Measurements from ENCODE around the gene IFI27L2. TPM values are rescaled to one million over a fixed set of nuclear protein-coding genes. Genes with fewer than 3 reads are reported as not detected.
A peak's percentile ranks its signal among the peaks of the same experiment; 100 is the strongest.

The IFI27L2 gene, protein sequence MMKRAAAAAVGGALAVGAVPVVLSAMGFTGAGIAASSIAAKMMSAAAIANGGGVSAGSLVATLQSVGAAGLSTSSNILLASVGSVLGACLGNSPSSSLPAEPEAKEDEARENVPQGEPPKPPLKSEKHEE
- 10 to 100 TPM; 58.7 to 63.3 TPM for total RNA-seq
- long read RNA-seq, partial matches to known transcripts, result 0 of 4 reads
- long read RNA-seq, other reads (novel, unspliced or antisense), result 2 of 4 reads

DNA sequence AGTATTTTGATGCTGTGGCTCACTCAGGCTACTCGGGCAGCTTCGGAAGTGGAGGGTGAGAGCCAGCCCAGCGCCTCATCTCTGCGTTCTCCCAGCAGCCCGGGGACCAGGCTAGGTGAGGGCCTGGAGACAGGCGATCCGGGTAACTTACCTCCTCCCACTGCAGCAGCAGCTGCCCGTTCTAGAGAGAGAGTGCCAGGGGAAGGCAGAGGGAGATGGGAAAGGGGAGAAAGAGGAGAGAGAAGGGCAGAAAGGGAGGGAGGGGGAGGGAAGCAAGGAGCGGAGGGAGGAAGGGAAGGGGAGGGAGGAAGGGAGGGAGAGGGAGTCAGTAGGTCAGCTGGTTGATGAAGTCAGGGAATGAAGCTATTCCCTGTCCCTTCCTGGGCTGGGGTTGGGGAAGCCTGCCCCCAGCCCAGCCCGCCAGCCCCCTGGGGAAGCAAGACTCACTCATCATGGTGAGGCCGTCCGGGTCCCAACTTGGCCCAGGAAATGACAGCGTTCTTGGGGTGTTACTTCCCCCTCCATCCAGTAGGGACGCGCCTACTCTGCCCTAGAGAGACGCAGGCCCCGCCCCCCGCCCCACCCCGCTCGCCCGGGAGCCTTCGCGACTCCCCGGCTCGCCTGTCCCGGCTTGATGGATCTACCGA is at the start of gene IFI27L2:
IFI27L2 (minus strand) TSS at position 494 of the 647 bp plus-strand sequence; CDS start at position 454, 40 bp downstream.
- peak; percentile 82 for DNase-seq
- intact Hi-C loops (cut with DNase I), result loop anchor here in 1 of 2 donors (2.0 kb wide), 1 partner anchor 48 kb away; the partner anchor contains the start of genes DDX24 and IFI27L1
- peak; percentile 95 to 96 for ATAC-seq

DNA sequence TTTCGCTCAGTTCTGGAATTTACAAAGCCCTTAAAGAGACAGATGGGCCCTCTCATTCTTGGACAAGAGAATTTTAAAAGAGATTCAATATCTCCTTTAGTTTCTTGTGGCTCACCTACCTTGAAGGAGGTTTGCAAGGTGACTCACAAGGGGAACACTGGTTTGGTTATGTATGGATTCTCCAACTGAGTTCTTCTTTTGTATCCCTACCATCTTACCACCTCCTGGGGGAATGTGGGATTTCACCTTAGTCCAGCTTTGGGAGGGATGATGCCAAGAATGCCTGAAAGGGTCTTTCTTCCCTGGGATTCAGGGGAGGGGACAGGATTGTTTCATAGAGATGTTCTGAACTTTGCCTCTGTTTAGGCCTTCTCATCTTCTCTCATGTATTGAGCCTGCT is 48.4 kb upstream of the IFI27L2 start:
- no peak for ATAC-seq
- DNase-seq, result no peak
- intact Hi-C loops (cut with DNase I), result loop anchor here in 1 of 2 donors (5.0 to 10.0 kb wide), 2 partner anchors 41 to 233 kb away; no protein-coding TSS in a partner anchor

DNA sequence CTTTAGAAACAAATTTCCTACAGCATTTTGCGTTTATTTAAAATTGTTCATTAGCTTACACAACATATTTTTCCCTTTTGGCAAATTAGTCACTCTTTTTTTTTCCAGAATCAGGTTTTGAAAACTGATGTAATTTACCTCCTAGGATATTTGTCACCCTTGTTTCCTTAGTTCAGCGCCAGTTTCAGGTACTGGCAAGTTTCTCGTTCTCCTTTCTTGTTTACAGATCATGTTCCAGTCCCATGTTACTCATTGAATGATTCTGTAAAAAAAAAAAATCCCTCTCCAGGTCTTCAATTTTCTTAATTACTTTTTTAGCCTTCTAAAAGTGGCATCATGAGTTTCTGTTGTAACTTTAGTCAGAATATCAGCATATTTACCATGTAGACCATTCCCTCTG is 47.4 kb upstream of the IFI27L2 start:
- intact Hi-C loops (cut with DNase I), result loop anchor here in 1 of 2 donors (5.0 to 10.0 kb wide), 2 partner anchors 40 to 232 kb away; no protein-coding TSS in a partner anchor
- ATAC-seq (no peak), DNase-seq (no peak)

DNA sequence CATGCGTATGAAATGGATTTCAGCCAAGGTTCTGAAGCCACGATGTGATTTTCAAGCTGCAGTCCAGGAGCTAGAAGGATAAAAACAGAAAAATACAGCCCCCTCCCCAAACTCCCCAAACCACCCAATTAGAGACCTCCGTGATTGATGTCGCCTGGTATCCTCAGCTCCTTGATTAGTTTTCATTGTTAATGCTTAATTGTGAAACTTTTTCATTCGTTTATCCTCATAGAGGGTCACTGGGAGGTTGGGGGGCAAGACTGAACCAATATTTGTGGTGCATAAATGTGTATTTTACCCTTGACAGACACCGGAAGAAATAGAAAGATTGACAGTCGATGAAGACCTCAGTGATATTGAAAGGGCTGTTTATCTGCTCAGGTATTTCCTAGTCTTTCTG is 46.3 kb upstream of the IFI27L2 start:
- ATAC-seq (no peak), DNase-seq (no peak)
- intact Hi-C loops (cut with DNase I), result loop anchor here in 1 of 2 donors (5.0 to 10.0 kb wide), 2 partner anchors 38 to 231 kb away; no protein-coding TSS in a partner anchor

DNA sequence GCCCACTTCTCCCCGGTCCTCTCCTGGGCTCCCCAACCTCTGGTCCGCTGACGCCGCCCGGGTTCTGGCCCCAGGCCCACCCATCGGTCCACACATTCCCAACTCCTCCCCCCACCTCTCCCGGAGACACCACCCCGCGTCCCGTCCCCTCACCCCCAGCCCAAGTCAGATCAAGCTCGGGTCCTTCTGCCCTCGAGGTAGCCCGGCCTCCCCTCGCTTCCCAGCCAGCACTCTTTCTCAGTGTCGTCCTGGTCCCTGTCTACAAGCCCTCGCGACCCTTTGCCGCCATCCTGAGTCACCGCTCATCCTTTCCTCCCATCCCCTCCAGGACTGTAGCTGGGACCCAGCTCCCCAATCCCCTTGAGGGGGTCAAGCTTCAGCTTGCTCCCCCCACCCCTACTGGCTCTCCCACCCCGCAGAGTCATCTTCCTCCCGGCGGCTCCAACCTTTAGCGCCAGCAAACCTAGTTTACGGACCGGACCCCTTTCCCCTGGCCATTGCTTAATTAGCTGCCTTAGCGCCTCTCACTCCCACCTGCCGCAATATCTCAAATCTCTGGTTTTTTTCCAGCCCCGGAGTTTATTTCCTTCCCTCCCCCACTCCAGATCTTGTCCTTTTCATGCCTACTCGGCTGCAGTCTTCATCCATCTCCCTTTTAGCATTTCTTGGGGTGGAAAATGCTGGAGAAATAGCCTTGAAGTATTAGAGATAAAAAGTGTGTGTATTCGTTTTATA is 45.8 kb upstream of the IFI27L2 start:
- DNase-seq, result peak; percentile 26
- ATAC-seq, result peak in 1 of 2 donors; percentile 12
- intact Hi-C loops (cut with DNase I), result loop anchor here in 1 of 2 donors (5.0 to 10.0 kb wide), 2 partner anchors 38 to 230 kb away; no protein-coding TSS in a partner anchor

DNA sequence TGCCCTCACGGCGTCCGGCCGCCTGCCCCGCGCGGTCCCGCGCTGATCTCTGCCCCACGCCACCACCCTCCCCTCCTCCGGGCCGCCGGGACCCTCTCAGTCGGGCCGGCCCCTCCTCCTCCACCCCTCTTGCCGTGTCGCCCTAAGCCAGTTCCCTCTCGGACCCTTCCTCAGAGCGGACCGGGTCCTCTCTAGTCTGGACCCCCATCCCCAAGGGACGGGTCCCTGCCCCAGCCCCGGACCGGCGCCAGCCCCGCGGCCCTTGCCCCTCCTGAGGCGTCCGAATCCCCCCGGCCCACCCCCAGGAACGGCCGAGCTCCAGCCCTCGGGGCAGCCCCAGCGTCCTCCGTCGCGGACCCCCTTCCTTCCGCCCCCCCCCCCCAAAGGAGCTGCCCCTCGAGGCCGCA is 45.2 kb upstream of the IFI27L2 start:
- intact Hi-C loops (cut with DNase I), result loop anchor here in 1 of 2 donors (5.0 to 10.0 kb wide), 2 partner anchors 37 to 230 kb away; no protein-coding TSS in a partner anchor
- DNase-seq (peak; percentile 25), ATAC-seq (peak in 1 of 2 donors; percentile 11)

DNA sequence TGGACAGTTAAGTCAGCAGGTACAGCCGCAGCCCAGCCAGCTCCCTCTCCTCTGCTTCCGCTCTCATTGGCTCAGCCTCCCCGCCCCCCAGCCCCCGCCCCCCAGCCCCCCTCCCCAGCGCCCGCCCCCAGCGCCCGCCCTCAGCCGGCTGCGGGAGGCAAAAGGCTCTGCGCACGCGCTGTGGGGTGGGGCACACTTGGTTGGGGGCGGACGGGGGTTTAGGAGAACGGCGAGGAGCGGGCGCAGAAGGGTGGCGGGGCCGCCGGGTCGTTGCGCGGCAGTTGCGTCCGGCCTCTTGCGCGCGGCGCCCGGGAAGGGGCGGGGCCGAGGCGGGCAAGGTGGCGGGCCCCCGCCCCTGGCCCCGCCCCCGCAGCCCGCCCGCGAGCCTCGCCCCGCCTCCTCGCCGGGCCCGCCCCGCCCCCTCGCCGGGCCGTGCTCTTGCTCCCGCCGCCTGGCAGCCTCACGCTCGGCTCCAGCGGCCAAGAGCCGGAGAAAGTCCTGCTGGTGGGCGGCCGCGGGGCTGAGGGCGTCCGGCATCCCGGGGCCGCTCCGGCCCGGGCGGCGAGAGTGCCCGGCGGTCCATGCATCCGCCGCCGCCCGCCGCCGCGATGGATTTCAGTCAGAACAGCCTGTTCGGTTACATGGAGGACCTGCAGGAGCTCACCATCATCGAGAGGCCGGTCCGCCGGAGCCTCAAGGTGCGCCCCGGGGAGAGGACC is 44.6 kb upstream of the IFI27L2 start, which contains the start of gene PPP4R4:
PPP4R4 (plus strand) TSS at position 438 of the 719 bp plus-strand sequence; CDS start at position 582, 144 bp downstream.
- ATAC-seq (peak; percentile 95 to 97), DNase-seq (peak; percentile 89)
- intact Hi-C loops (cut with DNase I), result loop anchor here in 1 of 2 donors (10.0 kb wide), 1 partner anchor 229 kb away; no protein-coding TSS in a partner anchor

DNA sequence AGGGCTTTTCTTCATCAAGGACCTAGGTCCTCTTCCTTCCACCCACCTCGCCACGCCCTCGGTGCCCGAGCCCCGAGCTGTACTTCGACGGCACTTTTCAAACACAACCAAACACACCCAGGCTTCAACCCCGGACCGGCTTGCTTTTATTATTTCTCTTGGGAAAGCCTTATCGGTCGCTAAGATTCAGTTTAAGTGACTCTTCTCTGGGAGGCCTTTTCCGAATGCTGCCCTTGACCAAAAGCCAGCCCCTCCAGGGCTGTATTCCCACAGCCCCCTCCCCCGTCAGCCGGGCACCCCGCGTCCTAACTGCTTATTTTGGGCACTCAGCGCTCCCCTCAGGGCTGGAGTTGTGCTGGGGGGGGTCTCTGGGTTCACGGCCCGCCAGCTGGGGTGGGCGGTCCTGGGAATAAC is 44.1 kb upstream of the IFI27L2 start:
- DNase-seq (peak; percentile 28), ATAC-seq (peak in 1 of 2 donors; percentile 2)
- intact Hi-C loops (cut with DNase I), result loop anchor here in 1 of 2 donors (10.0 kb wide), 1 partner anchor 229 kb away; no protein-coding TSS in a partner anchor

DNA sequence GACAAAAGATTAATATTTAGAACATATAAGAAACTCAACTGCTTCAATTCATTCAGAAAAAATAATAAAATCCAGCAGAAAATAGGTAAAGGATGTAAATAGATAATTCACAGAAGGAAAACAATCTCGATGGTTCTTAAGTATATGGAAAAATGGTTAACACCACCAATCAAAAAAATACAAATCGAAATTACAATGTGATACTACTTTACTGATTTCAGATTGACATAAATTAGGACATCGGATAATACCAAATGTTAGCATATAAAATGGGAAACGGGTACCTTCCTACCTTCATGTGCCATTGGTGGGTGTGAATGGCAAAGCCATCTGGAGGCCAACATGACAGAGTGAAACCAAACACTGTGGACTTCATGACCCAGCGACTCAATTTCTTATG is 43.1 kb upstream of the IFI27L2 start:
- intact Hi-C loops (cut with DNase I), result loop anchor here in 1 of 2 donors (10.0 kb wide), 1 partner anchor 228 kb away; no protein-coding TSS in a partner anchor
- DNase-seq (no peak), ATAC-seq (no peak)

DNA sequence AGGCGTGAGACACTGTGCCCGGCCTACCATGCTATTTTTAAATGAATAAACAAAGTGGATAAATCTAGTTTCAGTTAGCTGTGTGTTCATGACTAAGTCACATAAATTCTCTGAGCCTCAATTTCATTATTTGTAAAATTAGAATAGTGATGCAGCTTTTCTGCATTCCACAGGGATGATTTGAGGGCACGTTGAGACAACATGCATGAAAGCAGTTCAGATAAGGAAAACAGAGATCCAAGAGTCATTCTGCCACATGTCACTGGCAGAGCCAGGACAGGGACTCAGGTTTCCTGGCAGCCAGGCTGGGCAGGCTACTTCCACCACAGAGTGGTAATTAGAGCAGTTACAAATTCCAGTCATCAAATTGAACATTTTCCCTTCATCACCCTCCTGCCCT is 41.8 kb upstream of the IFI27L2 start:
- DNase-seq (no peak), ATAC-seq (no peak)
- intact Hi-C loops (cut with DNase I), result loop anchor here in 1 of 2 donors (10.0 kb wide), 1 partner anchor 226 kb away; no protein-coding TSS in a partner anchor

DNA sequence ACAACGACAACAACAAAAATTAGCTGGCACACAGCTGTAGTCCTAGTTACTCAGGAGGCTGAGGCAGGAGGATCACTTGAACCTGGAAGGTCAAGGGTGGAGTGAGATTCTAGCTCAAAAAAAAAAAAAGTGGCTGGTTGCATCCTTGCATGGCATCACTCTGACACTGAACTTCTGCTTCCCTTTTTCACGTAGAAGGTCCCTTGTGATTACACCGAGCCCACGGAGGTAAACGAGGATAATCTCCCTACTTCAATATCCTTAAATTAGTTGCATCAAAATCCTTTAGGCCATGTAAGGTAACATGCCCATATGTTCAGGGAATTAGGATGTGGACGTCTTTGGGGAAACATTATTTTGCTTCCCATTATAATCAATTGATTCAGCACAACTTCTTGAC is 40.7 kb upstream of the IFI27L2 start:
- DNase-seq (no peak), ATAC-seq (no peak)
- intact Hi-C loops (cut with DNase I), result loop anchor here in 1 of 2 donors (10.0 kb wide), 1 partner anchor 225 kb away; no protein-coding TSS in a partner anchor

DNA sequence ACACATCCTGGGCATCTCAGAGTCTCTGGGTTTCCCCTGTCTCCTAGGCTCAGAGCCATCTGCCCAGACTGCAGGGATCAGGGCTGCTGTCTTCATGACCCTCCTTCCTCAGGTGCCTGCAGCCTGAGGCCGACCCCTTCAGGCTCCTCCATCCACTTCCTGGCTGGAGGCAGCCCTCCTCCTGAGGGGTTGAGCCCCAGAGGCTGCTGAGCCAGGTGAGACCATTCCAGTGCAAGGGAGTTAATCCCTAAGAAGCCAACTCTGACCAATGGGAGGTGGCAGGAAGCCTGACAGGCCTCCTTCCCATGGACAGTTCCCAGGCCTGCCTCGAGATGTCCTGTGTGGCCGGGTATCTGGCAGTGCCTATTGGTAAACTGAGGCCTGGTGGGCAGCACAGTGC is 36.3 kb upstream of the IFI27L2 start:
- ATAC-seq, result no peak
- DNase-seq, result no peak
- intact Hi-C loops (cut with DNase I), result no loop called here

DNA sequence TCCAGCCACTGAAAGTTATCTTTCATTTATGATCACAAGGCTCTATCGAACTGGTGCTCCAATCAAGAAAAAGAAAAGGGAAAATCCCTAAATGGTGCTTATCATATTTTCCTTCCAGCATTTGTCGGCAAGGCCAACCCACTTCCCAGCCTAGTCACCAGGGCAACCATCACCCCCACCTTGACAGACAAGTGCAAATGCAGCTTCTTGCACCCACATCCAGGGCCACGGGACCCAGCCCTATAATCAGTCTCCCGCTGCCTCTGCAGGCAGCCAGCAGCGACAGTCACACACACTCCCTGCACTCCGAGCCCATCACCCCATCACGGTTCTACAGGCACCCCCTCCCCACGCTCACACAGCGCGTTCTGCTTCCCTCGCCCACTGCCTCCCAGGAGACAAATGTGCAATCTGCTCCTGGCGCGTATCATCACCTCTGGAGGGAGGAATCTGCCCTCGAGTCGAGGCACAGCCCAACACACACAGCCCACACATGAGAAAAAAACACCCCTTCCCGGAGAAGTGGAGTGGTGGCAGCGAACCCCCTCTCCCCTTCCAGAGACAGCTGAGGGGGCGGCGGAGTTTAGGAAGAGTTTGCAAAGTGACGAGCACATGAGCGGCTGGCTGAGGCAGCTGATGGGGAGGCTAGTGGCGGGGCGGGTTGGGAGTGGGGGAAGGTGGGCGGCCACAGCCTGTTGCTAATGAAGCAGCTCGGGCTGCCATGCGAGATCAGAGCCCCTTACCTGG is 35.5 kb upstream of the IFI27L2 start:
- peak in 1 of 2 donors; percentile 53 for ATAC-seq

DNA sequence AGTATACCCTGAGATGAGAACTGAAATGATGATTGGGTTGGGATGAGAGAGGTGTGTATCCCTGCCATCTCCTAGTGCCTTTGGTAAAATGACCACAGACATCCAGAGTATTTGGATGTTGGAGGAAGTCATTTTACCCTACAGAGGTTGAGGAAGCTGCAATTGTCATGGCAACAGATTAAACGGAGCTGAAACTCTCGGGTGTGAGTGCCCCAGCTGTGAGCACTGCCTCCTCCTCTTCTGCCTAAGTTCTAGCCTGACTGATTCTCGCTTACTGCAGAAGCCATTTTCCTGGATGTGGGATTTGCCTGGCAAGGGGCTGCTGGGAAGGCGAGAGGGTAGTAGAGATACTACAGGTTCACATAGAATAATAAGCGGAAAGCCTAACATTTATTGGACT is 34.4 kb upstream of the IFI27L2 start:
- intact Hi-C loops (cut with DNase I), result no loop called here
- ATAC-seq, result no peak
- DNase-seq, result no peak

More for the DNA sequence above, 35.5 kb upstream of the IFI27L2 start:
- intact Hi-C loops (cut with DNase I), result no loop called here
- DNase-seq, result no peak

DNA sequence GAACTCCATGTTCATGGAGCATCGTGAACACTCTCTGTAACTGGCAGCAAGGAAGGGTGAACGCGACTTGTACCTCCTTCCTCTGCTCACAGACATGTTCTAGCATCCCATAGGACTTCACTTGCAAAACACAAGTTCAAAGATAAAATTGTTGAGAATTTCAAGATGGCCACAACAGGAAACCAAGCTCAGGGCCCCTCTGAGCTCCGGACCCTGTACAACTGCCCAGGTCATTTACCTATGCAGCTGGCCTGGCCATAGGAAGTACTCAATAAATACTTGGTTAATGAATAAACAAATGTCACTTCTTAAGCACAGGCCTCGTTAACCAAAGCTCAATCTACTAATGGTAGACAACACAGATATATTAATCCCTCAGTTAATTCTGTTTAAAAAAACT is 33.1 kb upstream of the IFI27L2 start:
- no peak for ATAC-seq
- intact Hi-C loops (cut with DNase I), result no loop called here

DNA sequence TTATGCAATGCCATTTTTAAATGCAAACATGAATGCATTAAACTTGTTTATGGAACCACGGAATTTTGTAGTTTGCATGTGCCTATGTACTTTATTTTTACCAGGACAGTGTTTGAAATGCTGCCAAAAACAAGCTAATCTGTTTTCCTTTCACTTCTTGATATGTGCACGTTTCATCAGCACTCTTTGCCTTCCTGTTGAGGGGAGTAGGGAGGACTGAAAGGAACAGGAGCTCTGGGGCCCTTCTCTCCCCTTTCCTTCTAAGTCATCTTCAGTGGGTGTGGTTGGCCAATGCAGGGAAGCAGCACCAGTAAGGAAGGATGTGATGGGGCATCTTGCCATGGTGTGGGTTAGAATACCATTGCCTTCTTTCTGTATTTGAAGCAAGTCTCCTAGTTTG is 32.6 kb upstream of the IFI27L2 start:
- intact Hi-C loops (cut with DNase I), result no loop called here
- ATAC-seq (peak in 1 of 2 donors; percentile 50), DNase-seq (no peak)

More for the DNA sequence above, 33.1 kb upstream of the IFI27L2 start:
- no peak for DNase-seq

DNA sequence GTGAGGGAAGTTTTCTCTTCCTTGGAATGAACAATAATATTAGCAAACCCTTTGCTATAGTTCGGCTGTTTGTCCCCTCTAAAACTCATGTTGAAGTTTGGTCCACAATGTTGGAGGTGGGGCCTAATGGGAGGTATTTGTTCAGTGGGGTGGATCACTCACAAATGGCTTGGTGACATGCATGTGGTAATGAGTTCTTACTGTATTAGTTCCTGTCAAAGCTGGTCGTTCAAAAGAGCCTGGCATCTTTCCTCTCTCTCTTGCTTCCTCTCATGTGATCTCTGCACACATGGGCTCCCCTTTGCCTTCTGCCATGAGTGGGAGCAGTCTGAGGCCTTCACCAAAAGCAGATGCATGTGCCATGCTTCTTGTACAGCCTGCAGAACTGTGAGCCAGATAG is 31.7 kb upstream of the IFI27L2 start:
- intact Hi-C loops (cut with DNase I), result no loop called here
- no peak for DNase-seq
- no peak for ATAC-seq
